Islet of Langerhans (tissue), 1 donor: ENCODE results near the gene FRMD4A.

ENCODE experiments used
- FAIRE-seq: peaks from one replicate; lab custom pipeline; 2011; peaks lifted over from hg19 to GRCh38; lab: Jason Lieb, UNC

FRMD4A gene

GRCh38 chr10:14330388-14331061, at the start of gene FRMD4A:
Gene FRMD4A, minus strand, starts transcription at chr10:14330924.
- no peak for FAIRE-seq

GRCh38 chr10:14379556-14380280, 49.0 kb upstream of the FRMD4A start:
- FAIRE-seq = no peak

GRCh38 chr10:14378387-14378960, 47.8 kb upstream of the FRMD4A start:
- FAIRE-seq = no peak

GRCh38 chr10:14377591-14378175, 47.0 kb upstream of the FRMD4A start:
- FAIRE-seq = no peak

GRCh38 chr10:14374745-14375445, 44.2 kb upstream of the FRMD4A start:
- no peak for FAIRE-seq

- FAIRE-seq = no peak
These were observed 41.9 kb upstream of the FRMD4A start for GRCh38 chr10:14372606-14373005.

GRCh38 chr10:14371581-14371980, 40.9 kb upstream of the FRMD4A start:
- FAIRE-seq = no peak

GRCh38 chr10:14370894-14371293, 40.2 kb upstream of the FRMD4A start:
- no peak for FAIRE-seq

- no peak for FAIRE-seq
These were observed 39.2 kb upstream of the FRMD4A start for GRCh38 chr10:14369906-14370305.

- FAIRE-seq = no peak
These were observed 36.0 kb upstream of the FRMD4A start for GRCh38 chr10:14366760-14367159.

- no peak for FAIRE-seq
These were observed 34.5 kb upstream of the FRMD4A start for GRCh38 chr10:14365266-14365665.

GRCh38 chr10:14362104-14362503, 31.4 kb upstream of the FRMD4A start:
- no peak for FAIRE-seq

GRCh38 chr10:14360961-14361360, 30.2 kb upstream of the FRMD4A start:
- FAIRE-seq = no peak

- no peak for FAIRE-seq
These were observed 29.8 kb upstream of the FRMD4A start for GRCh38 chr10:14360515-14360914.

- no peak for FAIRE-seq
These were observed 28.3 kb upstream of the FRMD4A start for GRCh38 chr10:14358886-14359573.

- FAIRE-seq = no peak
These were observed 26.2 kb upstream of the FRMD4A start for GRCh38 chr10:14356921-14357320.

GRCh38 chr10:14355750-14356149, 25.0 kb upstream of the FRMD4A start:
- FAIRE-seq = no peak

GRCh38 chr10:14353291-14353913, 22.7 kb upstream of the FRMD4A start:
- FAIRE-seq = no peak

- FAIRE-seq = no peak
These were observed 19.3 kb upstream of the FRMD4A start for GRCh38 chr10:14350006-14350405.

- FAIRE-seq = no peak
These were observed 18.4 kb upstream of the FRMD4A start for GRCh38 chr10:14349081-14349480.

GRCh38 chr10:14345262-14345661, 14.5 kb upstream of the FRMD4A start:
- no peak for FAIRE-seq
